IPS-18c (cell line): ENCODE measurements around the gene MARVELD1.
"Not testable (repeated sequence)": the region's sequence is repeated elsewhere in the genome, so short reads cannot be mapped to it uniquely, and the experiment has no call there.

Source experiments
- H3K4me3 ChIP-seq: 2 replicates; pipeline ENCODE4 v1.7.0; 2013; ENCODE audit warnings: low read depth, mild to moderate bottlenecking, low read length, moderate library complexity; ENCODE audit not compliant: insufficient read depth
- H3K9me3 ChIP-seq: one replicate; pipeline ENCODE4 v1.6.1; 2013; ENCODE audit warnings: mild to moderate bottlenecking, low read length, moderate library complexity; ENCODE audit not compliant: control insufficient read depth, insufficient read depth

Gene MARVELD1

GRCh38 chr10:97713339-97713825 is at the start of gene MARVELD1:
MARVELD1 (plus strand) TSS chr10:97713730; CDS start chr10:97713877, 147 bp downstream.
- H3K9me3 ChIP-seq, result no peaks in the 10 kb centered on the region
- peak within 1 kb of the TSS; percentile 86 for H3K4me3 ChIP-seq

GRCh38 chr10:97664282-97664850 is 49.2 kb upstream of the MARVELD1 start:
- Histone ChIP-seq H3K9me3 (no peaks in the 10 kb centered on the region), H3K4me3 (no peak overlapping the region)

- H3K4me3 ChIP-seq, result no peak overlapping the region
Observed at GRCh38 chr10:97666992-97667391, 46.5 kb upstream of the MARVELD1 start.

GRCh38 chr10:97667463-97667862 is 46.1 kb upstream of the MARVELD1 start:
- H3K4me3 ChIP-seq, result no peak overlapping the region
- no peaks in the 10 kb centered on the region for H3K9me3 ChIP-seq

More at GRCh38 chr10:97666992-97667391, 46.5 kb upstream of the MARVELD1 start:
- H3K9me3 ChIP-seq, result no peaks in the 10 kb centered on the region

GRCh38 chr10:97669571-97669970 is 44.0 kb upstream of the MARVELD1 start:
- H3K9me3 ChIP-seq, result no peaks in the 10 kb centered on the region
- H3K4me3 ChIP-seq, result no peak overlapping the region

GRCh38 chr10:97673736-97674525 is 39.6 kb upstream of the MARVELD1 start:
- Histone ChIP-seq H3K9me3 (no peaks in the 10 kb centered on the region), H3K4me3 (no peak overlapping the region)

GRCh38 chr10:97675222-97675621 is 38.3 kb upstream of the MARVELD1 start:
- H3K9me3 ChIP-seq, result no peaks in the 10 kb centered on the region
- no peak overlapping the region for H3K4me3 ChIP-seq

GRCh38 chr10:97676770-97677581 is 36.6 kb upstream of the MARVELD1 start:
- no peaks in the 10 kb centered on the region for H3K9me3 ChIP-seq
- no peak overlapping the region for H3K4me3 ChIP-seq

- no peaks in the 10 kb centered on the region for H3K9me3 ChIP-seq
- H3K4me3 ChIP-seq, result no peak overlapping the region
Observed at GRCh38 chr10:97679594-97679993, 33.9 kb upstream of the MARVELD1 start.

GRCh38 chr10:97682042-97682441 is 31.5 kb upstream of the MARVELD1 start:
- H3K9me3 ChIP-seq, result no peaks in the 10 kb centered on the region
- no peak overlapping the region for H3K4me3 ChIP-seq

- Histone ChIP-seq H3K4me3 (no peak overlapping the region), H3K9me3 (no peaks in the 10 kb centered on the region)
Observed at GRCh38 chr10:97683556-97684367, 29.8 kb upstream of the MARVELD1 start.

- H3K4me3 ChIP-seq, H3K9me3 ChIP-seq: not testable (repeated sequence)
Observed at GRCh38 chr10:97684368-97684713, 29.2 kb upstream of the MARVELD1 start.

- Histone ChIP-seq H3K4me3 (no peak overlapping the region), H3K9me3 (no peaks in the 10 kb centered on the region)
Observed at GRCh38 chr10:97684866-97685394, 28.6 kb upstream of the MARVELD1 start.

GRCh38 chr10:97685395-97685958 is 28.1 kb upstream of the MARVELD1 start:
- no peak overlapping the region for H3K4me3 ChIP-seq
- H3K9me3 ChIP-seq, result no peaks in the 10 kb centered on the region

GRCh38 chr10:97686301-97686961 is 27.1 kb upstream of the MARVELD1 start:
- peak overlapping the region; percentile 83 for H3K4me3 ChIP-seq
- H3K9me3 ChIP-seq, result no peaks in the 10 kb centered on the region
